ENCODE results near the gene COL15A1.
A peak's percentile ranks its signal among the peaks of the same experiment; 100 is the strongest.
"Not testable (repeated sequence)": the region's sequence is repeated elsewhere in the genome, so short reads cannot be mapped to it uniquely, and the experiment has no call there.

COL15A1 gene

DNA sequence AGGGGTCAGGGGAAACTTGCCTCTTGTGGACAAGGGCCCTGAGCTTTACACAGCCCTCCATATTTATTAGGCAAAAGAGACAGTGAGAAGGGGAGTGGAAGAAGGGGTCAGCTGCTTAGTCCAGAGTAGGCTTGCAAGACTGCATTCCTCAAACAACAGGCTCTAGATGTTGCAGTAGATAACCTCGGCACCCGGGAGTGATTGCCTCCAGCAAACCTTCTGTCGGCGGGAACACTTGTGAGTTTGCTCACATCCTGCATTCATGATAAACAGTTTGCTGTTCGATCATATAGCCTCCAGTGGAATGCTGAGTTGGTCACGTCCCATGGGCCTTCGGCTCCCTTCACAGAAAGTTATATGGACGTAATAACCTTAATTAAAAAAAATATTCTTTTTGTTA is 66.7 kb downstream of the COL15A1 start:
- FAIRE-seq; DNase-seq (ENCODE audit: low spot score): not testable (repeated sequence)

GRCh38 chr9:99011161-99011709 is 67.5 kb downstream of the COL15A1 start:
- FAIRE-seq = no peak
- no peak for DNase-seq (ENCODE audit: low spot score)

- FAIRE-seq = no peak
These were observed 69.3 kb downstream of the COL15A1 start for GRCh38 chr9:99012957-99013512.

GRCh38 chr9:99013550-99013949 is 69.8 kb downstream of the COL15A1 start:
- FAIRE-seq (no peak), DNase-seq (ENCODE audit: low spot score) (no peak)

More at GRCh38 chr9:99012957-99013512, 69.3 kb downstream of the COL15A1 start:
- DNase-seq (ENCODE audit: low spot score) = no peak

DNA sequence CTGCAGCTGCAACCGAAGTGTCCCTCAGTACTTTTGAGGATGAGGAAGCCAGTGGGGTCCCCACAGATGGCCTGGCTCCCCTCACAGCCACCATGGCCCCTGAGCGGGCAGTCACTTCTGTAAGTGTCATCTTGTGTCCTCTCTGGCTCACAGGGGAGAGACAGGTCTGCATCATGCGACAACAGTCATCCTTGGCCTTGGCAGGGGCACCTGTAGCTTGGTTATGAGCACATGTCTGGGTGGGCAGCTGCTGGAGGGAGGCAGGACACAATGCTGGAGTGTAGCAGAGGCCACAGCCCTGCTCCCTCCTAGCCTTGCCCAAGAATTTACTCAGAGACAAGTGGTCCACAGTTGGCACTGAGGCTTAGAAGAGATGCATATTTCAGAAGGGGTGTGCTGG is 71.7 kb downstream of the COL15A1 start:
- DNase-seq (ENCODE audit: low spot score) = no peak
- FAIRE-seq = no peak

DNA sequence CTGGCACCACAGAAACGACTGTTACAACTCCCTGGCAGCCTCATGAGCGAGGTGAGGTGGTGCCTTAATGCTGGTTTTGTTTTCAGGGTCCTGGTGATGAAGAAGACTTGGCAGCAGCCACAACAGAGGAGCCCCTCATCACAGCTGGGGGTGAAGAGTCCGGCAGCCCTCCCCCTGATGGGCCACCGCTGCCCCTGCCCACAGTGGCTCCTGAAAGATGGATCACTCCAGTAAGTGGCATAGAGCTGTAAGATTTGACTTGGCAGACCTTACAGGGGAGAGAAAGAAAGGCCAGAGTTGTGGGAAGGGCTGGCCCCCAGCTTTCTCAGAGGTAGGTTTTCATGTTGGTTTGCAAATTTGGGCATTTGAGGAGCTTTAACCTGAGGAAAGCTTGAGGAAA is 72.2 kb downstream of the COL15A1 start:
- DNase-seq (ENCODE audit: low spot score) (no peak), FAIRE-seq (no peak)

DNA sequence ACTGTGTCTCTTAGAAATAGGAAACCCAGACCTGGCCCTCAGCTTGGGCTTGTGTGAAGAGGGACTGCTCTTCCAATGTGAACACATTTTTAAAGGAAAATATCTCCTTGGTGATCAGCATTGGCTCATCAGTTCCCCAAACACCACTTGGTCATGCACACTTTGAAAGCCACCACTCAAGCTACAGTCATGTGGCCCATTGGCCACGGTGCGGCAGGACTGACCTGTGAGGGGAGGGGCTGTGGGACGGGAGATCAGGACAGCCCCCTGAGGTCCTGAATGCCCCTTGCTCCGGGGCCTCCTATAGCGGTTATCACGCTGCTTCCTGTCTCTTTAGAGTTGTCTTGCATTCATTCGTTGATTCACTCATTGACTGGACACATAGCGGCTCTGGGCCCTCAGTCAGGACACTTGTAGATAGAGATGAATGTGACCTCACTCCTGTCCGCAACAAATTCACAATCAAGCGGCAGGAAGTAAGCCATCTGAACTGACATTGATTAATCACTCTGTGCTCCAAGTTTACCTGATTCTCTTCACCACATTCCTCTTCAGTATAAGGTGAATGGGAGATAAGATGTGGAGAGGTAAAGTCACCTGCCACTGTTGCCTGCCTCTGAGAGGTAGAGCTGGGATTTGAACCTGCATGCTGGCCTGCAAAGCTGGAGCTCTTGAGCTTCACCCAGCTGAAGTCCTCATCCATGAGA is 73.1 kb downstream of the COL15A1 start:
- DNase-seq (ENCODE audit: low spot score) = no peak
- FAIRE-seq = no peak

GRCh38 chr9:99018653-99019052 is 74.9 kb downstream of the COL15A1 start:
- DNase-seq (ENCODE audit: low spot score) = no peak
- FAIRE-seq = no peak

- FAIRE-seq (no peak), DNase-seq (ENCODE audit: low spot score) (peak; percentile 69)
These were observed 76.0 kb downstream of the COL15A1 start for GRCh38 chr9:99019510-99020331.

- FAIRE-seq (no peak), DNase-seq (ENCODE audit: low spot score) (no peak)
These were observed 77.2 kb downstream of the COL15A1 start for GRCh38 chr9:99020786-99021436.

GRCh38 chr9:99021512-99021911 is 77.8 kb downstream of the COL15A1 start:
- FAIRE-seq = no peak

DNA sequence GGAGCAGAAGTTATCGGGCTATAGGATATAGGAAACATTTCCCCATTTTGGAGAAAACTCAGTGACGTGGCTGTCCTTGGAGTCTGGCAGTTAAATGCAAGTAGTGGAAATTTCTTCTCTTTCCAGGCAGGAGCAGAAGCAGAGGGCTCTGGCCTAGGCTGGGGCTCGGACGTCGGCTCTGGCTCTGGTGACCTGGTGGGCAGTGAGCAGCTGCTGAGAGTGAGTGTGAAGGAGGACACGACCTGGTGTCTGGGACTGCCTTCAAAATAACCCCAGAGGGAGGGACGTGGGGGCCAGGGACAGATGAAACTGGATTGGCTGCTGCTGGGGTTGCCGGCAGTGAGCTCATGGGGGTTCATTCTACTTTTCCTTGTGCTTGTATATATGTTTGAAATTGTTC is 79.5 kb downstream of the COL15A1 start:
- DNase-seq (ENCODE audit: low spot score) = no peak
- no peak for FAIRE-seq

More at GRCh38 chr9:99021512-99021911, 77.8 kb downstream of the COL15A1 start:
- DNase-seq (ENCODE audit: low spot score) = no peak

DNA sequence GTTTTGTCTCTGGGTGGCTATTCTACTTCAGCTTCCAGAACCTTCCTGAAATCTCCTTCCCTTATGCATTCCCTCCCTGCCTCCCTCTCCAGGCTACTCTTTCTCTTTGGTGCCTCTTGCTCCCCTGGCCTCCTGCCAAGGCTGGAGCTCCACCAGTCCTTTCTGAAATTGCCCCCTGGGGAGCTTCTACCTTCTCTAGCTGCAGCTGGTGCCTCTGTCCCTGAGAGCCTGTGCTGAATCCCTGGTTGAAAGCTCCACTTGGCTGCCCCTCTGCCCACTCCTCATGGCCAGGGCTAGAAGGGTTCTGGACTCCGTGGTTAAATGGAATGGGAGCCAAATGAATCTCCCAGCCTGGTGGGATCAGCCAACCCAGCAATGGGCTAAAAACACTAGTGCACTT is 80.1 kb downstream of the COL15A1 start:
- no peak for FAIRE-seq
- no peak for DNase-seq (ENCODE audit: low spot score)

GRCh38 chr9:99024959-99025358 is 81.3 kb downstream of the COL15A1 start:
- DNase-seq (ENCODE audit: low spot score) = no peak
- no peak for FAIRE-seq

DNA sequence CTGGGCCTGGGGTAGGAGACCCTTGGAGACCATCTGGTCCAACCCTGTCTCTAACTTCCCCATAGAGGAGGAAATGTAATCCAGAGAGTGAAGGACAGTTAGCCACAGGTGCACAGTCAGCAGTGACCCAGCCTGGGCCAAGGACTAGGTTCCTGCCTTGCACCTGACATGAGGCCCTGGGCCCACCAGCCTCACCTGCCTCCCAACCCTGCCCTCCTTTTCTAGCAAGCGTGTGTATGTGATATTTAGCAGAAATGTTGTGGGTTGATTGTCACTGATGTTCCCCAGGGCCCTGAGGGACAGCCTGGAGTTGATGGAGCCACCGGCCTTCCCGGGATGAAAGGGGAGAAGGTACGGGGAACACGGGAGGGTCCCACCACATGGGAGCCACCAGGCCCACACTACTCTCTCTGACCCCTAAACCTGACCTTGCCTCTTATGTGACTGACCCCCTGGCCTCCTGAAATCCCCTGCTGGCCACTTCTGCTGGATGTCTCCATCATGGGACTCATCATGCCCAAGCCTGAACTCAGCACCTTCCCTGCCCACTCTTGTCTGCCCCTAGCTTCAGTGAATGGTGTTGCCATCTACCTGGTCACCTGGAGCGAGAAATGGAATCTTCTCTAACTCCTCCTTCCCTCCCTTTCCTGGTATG is 82.0 kb downstream of the COL15A1 start:
- DNase-seq (ENCODE audit: low spot score) = no peak
- no peak for FAIRE-seq

DNA sequence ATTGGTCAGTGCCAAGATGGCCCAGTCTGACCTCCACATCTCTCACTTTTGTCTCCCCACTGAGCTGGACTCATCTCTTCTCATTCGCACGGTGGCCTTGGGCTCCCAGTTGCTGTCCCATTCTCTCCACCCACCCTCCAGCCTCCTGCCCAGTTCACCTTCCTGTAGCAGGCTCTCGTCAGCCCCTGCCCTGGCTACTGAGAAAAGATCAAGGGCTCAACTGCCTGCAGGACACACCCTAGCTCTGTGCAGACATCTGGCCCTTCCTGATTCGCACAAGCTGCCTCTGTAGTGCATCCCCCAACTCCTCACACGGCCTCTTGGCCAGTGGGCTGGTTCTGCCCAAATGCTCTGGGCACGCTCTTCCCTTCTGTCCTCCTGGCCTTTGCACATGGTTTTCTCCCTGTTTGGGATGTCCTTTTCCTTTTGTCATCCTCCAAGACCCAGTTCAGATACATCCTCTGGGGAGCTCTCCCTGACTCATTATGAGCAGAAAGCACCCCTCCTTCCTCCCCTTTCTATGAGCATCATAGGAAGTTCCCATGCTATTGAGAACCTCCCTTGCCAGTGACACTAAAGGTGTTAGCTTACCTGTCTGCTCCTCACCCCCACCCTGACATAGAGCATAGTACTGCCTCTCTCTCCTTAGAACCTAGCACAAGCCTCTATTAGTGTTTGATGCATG is 82.7 kb downstream of the COL15A1 start:
- no peak for DNase-seq (ENCODE audit: low spot score)
- no peak for FAIRE-seq

DNA sequence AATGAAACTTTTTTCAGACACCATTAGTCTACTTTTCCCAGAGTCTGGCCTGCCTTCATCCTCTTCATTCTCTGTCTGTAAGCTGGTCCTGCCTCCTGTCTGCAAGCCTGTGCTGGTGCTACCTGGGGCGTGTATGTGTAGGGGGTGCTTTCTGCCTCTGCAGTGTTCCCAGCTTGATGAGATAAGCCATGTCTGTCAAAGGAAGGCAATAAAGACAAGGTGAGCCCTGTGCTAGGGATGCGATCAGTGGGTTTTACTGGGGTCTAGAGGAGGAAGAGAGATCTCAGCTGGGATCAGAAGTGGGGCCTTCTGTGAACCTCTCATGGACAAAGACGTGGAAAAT is 83.2 kb downstream of the COL15A1 start:
- no peak for FAIRE-seq
- DNase-seq (ENCODE audit: low spot score) = no peak

- FAIRE-seq = no peak
- DNase-seq (ENCODE audit: low spot score) = no peak
These were observed 83.7 kb downstream of the COL15A1 start for GRCh38 chr9:99027443-99027842.

- no peak for FAIRE-seq
These were observed 85.5 kb downstream of the COL15A1 start for GRCh38 chr9:99029083-99029645.

GRCh38 chr9:99030092-99030511 is 86.4 kb downstream of the COL15A1 start:
- DNase-seq (ENCODE audit: low spot score) (no peak), FAIRE-seq (no peak)

More at GRCh38 chr9:99029083-99029645, 85.5 kb downstream of the COL15A1 start:
- DNase-seq (ENCODE audit: low spot score) = no peak

Measured in urothelium cell line (cell line).